ENCODE measurements around the gene IZUMO4. TPM values are rescaled to one million over a fixed set of nuclear protein-coding genes. Genes with fewer than 3 reads are reported as not detected.

IZUMO4 gene
- total and polyA plus RNA-seq, 2 experiments from 2014 or later = 1.4 to 2.8 TPM

- Histone ChIP-seq H3K9me3 (ENCODE audit: low read depth) (no peaks in the 10 kb centered on the region), H2AFZ (no peak overlapping the region), H4K20me1 (ENCODE audit: insufficient read depth, poor library complexity, severe bottlenecking) (no peaks in the 10 kb centered on the region), H3K4me1 (ENCODE audit: insufficient read depth) (no peaks in the 10 kb centered on the region), H3K4me2 (no peak overlapping the region), H3K4me3 (no peak overlapping the region), H3K79me2 (peaks cover 4% of the 10 kb centered on the region), H3K9me2 (replicated peaks; ENCODE audit: insufficient read depth) (no peaks in the 10 kb centered on the region), H3K36me3 (replicated peaks; ENCODE audit: insufficient read depth, low read depth) (no peaks in the 10 kb centered on the region), H3K27me3 (no peaks in the 10 kb centered on the region), H3K27ac (no peak overlapping the region)
- DNase-seq (ENCODE audit: low spot score) = no peak
- 89% methylated on average over 23 of the region's 23 CpGs for WGBS (ENCODE audit: low lambda C conversion rate, missing lambda C conversion rate)
- TF ChIP-seq EZH2 (IDR thresholded peaks at IDR 0.05; ENCODE audit: borderline replicate concordance) = no peak
- TF ChIP-seq CTCF (IDR thresholded peaks at IDR 0.05; ENCODE audit: poor library complexity) = no peak
- TF ChIP-seq EZH2phosphoT487 (IDR thresholded peaks at IDR 0.05; ENCODE audit: low read depth, severe bottlenecking, unreplicated experiment) = no peak
Observed at GRCh38 chr19:2080336-2080988, 16.3 kb upstream of the IZUMO4 start.

- TF ChIP-seq CTCF (IDR thresholded peaks at IDR 0.05; ENCODE audit: poor library complexity) (no peak), EZH2phosphoT487 (IDR thresholded peaks at IDR 0.05; ENCODE audit: low read depth, severe bottlenecking, unreplicated experiment) (no peak), EZH2 (IDR thresholded peaks at IDR 0.05; ENCODE audit: borderline replicate concordance) (no peak)
- no peak for DNase-seq (ENCODE audit: low spot score)
- Histone ChIP-seq H3K4me2 (no peak overlapping the region), H2AFZ (no peak overlapping the region), H3K9me3 (ENCODE audit: low read depth) (no peaks in the 10 kb centered on the region), H3K79me2 (peaks cover 8% of the 10 kb centered on the region), H3K4me1 (ENCODE audit: insufficient read depth) (no peaks in the 10 kb centered on the region), H3K27me3 (no peaks in the 10 kb centered on the region), H3K9me2 (replicated peaks; ENCODE audit: insufficient read depth) (no peaks in the 10 kb centered on the region), H3K4me3 (no peak overlapping the region), H3K36me3 (replicated peaks; ENCODE audit: insufficient read depth, low read depth) (no peaks in the 10 kb centered on the region), H4K20me1 (ENCODE audit: insufficient read depth, poor library complexity, severe bottlenecking) (no peaks in the 10 kb centered on the region), H3K27ac (no peak overlapping the region)
- WGBS (ENCODE audit: low lambda C conversion rate, missing lambda C conversion rate) = 96% methylated on average over 30 of the region's 30 CpGs
Observed at GRCh38 chr19:2081873-2082810, 14.6 kb upstream of the IZUMO4 start.

GRCh38 chr19:2083174-2083854 is 13.4 kb upstream of the IZUMO4 start:
- Histone ChIP-seq H3K9me3 (ENCODE audit: low read depth) (no peaks in the 10 kb centered on the region), H2AFZ (no peak overlapping the region), H3K79me2 (peaks cover 19% of the 10 kb centered on the region), H3K4me2 (no peak overlapping the region), H3K4me1 (ENCODE audit: insufficient read depth) (no peaks in the 10 kb centered on the region), H3K27me3 (no peaks in the 10 kb centered on the region), H3K36me3 (replicated peaks; ENCODE audit: insufficient read depth, low read depth) (no peaks in the 10 kb centered on the region), H4K20me1 (ENCODE audit: insufficient read depth, poor library complexity, severe bottlenecking) (no peaks in the 10 kb centered on the region), H3K9me2 (replicated peaks; ENCODE audit: insufficient read depth) (no peaks in the 10 kb centered on the region), H3K27ac (no peak overlapping the region), H3K4me3 (no peak overlapping the region)
- no peak for DNase-seq (ENCODE audit: low spot score)
- TF ChIP-seq EZH2 (IDR thresholded peaks at IDR 0.05; ENCODE audit: borderline replicate concordance) (no peak), EZH2phosphoT487 (IDR thresholded peaks at IDR 0.05; ENCODE audit: low read depth, severe bottlenecking, unreplicated experiment) (no peak)
- 91% methylated on average over 20 of the region's 20 CpGs for WGBS (ENCODE audit: low lambda C conversion rate, missing lambda C conversion rate)
